ENCODE results near the gene SLC8A2. TPM values are rescaled to one million over a fixed set of nuclear protein-coding genes. Genes with fewer than 3 reads are reported as not detected.
"Not testable (repeated sequence)": the region's sequence is repeated elsewhere in the genome, so short reads cannot be mapped to it uniquely, and the experiment has no call there.

Gene SLC8A2
- total RNA-seq, 2 experiments from 2014 or later: not detected

DNA sequence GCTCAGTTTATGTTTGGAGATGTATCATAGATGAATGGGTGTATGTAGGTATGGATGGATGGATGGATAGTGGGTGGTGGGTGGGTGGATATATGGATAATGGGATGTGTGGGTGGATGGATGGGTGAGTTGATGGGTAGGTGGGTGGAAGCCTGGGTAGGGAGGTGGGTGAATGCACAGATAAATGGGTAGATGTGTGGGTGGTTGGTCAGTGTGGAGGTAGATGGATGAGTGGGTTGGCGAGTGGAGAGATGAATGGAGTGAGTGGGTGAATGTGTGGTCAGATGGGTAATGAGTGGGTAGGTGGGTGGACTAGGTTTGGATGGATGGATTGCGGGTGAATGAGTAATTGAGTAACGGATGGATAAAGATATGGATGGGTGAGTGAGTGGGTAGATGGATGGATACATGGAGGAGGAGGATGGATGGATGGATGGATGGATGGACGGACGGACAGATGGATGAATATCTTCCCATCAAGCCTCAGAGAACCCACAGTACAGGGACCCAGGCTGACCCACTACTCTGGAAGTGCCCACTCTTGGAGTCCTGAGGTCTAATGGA, 65.8 kb downstream of the SLC8A2 start:
- ChIA-PET CTCF (interaction anchor here (0.7 kb wide), 1 partner anchor 11 kb away, joined by 3 read pairs; no protein-coding TSS in a partner anchor), POLR2A (no interaction called here)

DNA sequence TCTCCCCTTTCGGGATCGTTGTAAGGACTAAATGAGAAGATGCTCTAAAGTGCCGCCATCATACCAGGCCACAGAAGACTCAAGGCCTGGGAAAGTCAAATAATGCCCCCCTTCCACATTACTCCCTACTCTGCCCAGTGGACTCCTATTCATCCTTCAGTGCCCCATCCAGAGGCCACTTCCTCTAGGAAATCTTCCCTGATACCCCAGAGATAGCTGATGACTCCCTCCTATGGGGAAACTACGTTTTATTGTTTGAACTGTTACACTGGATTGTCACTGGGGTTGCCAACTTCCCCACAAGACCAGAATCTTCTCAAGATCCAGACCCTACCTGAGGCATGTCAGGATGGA, 66.5 kb downstream of the SLC8A2 start:
- ChIA-PET POLR2A (no interaction called here), CTCF (interaction anchor here (0.7 kb wide), 1 partner anchor 12 kb away, joined by 3 read pairs; no protein-coding TSS in a partner anchor)

DNA sequence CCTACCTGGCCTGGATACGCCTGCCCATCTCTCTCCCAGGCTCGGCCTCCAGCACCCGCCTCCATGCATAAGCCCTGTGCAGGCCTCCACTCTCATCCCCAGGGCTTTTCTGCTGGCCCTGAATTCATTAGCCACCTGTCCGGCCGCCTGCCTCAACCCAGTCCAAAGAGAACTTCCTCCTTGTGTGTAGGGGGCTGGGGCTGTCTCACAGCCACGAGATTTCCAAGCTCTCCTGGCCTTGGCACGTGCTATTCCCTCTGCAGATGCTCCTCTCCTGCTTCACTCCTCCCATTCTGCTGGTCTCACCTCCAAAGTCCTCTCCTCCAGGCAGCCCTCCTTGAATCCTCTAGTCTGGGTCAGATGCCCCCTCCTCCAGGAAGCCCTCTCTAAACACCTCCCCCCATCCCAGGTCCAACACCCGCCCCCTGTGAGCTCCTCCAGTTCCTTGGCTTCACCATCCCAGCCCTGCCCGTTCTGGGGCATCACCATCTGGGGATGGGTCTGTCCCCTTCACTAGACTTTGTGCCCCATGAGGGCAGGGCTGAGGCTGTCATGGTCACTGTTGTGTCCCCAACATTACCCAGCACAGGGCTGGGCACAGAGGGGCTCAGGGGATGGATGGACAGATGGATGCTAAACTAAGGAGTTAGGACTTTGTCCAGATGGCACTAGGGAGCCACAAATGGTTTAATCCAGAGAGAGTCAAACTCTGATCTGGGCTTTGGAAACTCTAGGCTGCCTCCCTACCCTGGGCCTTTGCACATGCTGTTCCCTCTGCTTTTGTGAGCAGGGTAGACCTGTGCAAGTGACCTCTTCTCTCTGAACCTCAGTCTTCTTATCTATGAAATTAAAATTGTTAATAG, 67.1 kb downstream of the SLC8A2 start:
- ChIA-PET POLR2A (no interaction called here), CTCF (interaction anchor here (1.0 kb wide), 1 partner anchor 13 kb away, joined by 3 read pairs; no protein-coding TSS in a partner anchor)

DNA sequence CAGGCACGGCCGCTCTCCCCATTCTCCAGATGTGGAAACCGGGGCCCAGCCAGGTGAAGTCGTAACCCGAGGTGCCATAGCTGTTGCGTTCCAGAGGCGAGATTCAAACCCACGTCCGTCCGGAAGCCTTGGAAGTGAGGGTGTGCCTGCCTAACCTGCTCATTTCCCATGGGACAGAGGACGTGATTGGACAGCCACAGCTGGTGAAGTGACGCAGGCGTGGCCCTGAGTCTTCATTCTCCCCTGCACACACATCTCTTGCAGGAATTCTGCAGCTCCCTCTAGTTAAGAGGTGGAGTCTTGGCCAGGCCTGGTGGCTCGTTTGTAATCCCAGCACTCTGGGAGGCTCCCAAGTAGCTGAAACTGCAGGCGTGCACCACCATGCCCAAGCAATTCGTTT, 69.2 kb downstream of the SLC8A2 start:
- ChIA-PET POLR2A (no interaction called here), CTCF (interaction anchor here (0.5 to 0.6 kb wide), 2 partner anchors 26 to 1220 kb away, joined by 3 read pairs; no protein-coding TSS in a partner anchor)

DNA sequence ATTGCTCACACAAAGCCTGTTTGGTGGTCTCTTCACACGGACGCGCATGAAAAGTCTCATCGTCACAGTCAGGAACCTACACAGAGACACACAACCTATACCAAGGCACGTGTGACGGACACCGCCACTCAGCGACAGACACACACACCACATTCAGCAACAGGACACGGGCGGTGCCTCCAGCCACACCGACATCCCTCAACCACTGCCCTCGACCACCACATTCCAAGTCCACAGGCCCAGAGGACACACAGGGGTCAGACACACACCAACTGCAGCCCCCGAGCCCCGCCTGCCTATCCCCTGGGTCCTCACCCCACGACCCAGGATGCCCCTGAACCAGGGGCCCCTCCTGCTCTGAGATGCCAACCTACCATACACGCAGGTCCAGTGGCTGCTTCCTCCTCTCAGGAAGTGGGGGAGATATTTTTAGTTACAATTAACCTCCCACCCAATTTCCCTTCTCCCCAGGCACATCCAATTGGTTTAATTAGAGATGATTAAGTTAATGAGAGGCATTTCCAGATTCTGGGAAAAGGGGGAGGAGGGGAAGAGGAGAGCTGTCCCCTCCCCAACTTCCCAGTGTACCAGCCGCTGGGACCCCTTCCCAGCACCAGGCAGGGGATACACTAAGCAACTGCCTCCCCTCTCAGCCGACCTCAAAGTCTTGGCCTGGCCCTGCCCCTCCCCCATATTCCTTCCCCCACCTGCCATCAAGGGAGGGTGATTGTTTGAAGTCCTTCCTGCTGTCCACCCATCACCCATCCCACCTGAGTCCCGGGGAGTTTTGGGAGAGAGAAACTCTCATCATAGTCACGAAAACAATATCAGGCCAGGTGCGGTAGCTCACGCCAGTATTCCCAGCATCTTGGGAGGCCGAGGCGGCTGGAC, 72.7 kb downstream of the SLC8A2 start:
- ChIA-PET POLR2A (interaction anchor here (0.6 kb wide), 1 partner anchor 1206 kb away, joined by 4 read pairs; no protein-coding TSS in a partner anchor), CTCF (interaction anchor here (0.6 kb wide), 1 partner anchor 59 kb away, joined by 4 read pairs; no protein-coding TSS in a partner anchor)

DNA sequence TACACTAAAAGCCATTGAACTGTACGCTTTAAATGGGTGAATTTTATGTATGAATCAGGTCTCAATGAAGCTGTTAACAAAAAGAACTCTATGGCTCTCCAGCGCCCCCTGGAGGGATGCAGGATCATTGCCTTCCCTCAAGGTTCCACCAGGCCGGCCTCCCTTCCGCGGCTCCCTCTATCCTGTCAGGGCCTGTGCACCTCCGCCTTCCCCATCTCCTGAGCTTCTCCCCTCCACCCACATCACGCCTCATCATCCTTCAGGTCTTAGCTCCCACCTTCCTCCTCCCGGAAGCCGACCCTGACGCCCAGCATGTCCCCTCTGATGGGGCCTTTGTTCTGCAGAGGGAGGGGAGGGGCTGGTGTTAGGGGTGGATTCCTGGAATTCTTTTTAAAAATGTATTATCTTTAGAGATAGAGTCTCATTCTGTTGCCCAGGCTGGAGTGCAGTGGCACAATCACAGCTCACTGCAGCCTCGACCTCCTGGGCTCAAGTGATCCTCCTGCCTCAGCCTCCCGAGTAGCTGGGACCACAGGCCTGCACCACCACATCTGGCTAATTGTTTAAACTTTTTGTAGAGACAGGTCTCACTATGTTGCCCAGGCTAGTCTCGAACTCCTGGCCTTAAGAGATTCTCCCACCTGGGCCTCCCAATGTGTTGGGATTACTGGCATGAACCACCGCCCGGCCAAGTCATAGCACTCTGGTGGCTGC, 80.0 kb downstream of the SLC8A2 start:
- POLR2A ChIA-PET: no interaction called here
- CTCF ChIA-PET: interaction anchor here (0.5 to 3.7 kb wide), 21 partner anchors 10 to 346 kb away, joined by 3 to 15 read pairs (median 4); partner anchors contain the start of gene DHX34

DNA sequence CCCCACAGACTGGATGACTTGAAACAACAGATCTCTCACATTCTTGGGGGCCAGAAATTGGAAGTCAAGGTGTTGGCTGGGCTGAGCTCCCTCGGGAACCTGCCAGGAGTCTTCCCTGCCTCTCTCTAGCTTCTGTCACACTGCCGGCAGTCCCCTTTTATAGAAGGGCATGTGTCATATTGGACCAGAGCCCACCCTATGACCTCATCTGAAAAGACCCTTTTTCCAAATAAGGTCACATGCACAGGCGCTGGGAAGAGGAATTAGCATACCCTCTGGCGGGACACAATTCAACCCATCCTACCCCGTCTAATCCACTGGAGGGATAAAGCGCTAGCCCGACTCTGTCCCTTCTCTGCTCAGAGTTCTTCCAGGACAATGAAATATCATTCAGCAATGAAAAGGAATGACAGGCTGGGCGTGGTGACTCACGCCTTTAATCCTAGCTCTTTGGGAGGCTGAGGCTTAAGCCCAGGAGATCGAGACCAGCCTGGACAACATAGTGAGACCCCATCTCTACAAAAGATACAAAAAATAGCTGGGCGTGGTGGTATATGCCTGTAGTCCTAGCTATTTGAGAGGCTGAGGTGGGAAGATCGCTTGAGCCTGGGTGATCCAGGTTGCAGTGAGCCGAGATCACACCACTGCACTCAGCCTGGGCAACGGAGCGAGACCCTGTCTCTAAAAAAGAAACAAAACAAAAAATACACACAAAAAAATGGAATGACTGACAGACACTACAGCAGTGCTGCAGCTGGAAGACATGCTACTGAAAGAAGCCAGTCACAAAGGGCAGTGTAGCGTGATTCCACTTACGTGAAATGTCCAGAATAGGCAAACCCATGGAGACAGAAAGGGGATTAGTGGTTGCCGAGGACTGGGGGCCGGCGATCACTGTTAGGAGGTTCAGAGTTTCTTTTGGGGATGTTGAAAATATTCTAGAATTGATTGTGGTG, 80.9 kb downstream of the SLC8A2 start:
- CTCF ChIA-PET: interaction anchor here (0.6 to 3.7 kb wide), 16 partner anchors 13 to 241 kb away, joined by 3 to 15 read pairs (median 5); partner anchors contain the start of gene DHX34
- POLR2A ChIA-PET: no interaction called here

DNA sequence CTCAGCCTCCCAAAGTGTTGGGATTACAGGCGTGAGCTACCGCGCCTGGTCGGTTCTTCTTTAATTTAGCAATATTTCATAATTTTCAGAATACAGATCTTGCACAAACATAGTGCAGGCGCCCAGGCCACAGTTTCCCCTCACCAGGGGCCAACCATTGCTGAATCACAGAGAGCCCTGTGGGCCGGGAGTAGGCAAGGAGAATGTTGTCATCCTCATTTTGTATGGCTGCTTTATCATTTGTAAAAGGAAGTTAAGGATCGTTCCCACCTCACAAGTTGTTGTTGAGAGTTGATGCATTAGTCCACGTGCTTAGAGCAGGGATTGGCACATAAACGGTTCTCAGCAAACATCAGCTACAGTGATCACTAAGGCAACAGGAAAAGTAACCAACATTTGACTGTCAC, 82.5 kb downstream of the SLC8A2 start:
- CTCF ChIA-PET: interaction anchor here (1.4 to 3.7 kb wide), 2 partner anchors 47 to 90 kb away, joined by 3 to 12 read pairs; no protein-coding TSS in a partner anchor
- POLR2A ChIA-PET: interaction anchor here (0.7 kb wide), 1 partner anchor 116 kb away, joined by 3 read pairs; no protein-coding TSS in a partner anchor

DNA sequence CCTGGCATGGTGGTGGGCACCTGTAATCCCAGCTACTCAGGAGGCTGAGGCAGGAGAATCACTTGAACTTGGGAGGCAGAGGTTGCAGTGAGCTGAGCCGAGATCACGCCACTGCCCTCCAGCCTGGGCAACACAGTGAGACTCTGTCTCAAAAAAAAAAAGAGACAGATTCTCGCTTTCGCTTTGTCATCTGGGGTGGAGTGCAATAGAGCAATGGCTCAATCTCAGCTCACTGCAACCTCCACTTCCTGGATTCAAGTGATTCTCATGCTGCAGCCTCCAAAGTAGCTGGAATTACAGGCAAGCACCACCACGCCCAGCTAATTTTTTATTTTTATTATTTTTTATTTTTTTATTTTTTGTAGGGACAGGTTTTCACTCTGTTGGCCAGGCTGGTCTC, 83.0 kb downstream of the SLC8A2 start:
- POLR2A ChIA-PET: interaction anchor here (0.7 kb wide), 1 partner anchor 115 kb away, joined by 3 read pairs; no protein-coding TSS in a partner anchor
- CTCF ChIA-PET: interaction anchor here (1.4 kb wide), 1 partner anchor 48 kb away, joined by 3 read pairs; no protein-coding TSS in a partner anchor

DNA sequence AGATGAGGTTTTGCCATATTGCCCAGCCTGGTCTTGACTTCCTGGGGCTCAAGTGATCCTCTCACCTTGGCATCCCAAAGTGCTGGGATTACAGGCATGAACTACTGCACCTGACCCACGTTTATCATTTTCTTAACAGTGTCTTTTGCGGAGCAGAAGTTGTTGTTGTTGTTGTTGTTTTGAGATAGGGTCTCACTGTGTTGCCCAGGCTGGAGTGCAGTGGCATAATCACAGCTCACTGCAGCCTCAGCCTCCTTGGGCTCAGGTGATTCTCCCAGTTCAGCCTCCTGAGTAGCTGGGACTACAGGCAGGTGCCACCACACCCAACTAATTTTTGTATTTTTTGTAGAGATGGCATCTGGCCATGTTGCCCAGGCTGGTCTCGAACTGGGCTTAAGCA, 84.1 kb downstream of the SLC8A2 start:
- CTCF ChIA-PET, POLR2A ChIA-PET: not testable (repeated sequence)

DNA sequence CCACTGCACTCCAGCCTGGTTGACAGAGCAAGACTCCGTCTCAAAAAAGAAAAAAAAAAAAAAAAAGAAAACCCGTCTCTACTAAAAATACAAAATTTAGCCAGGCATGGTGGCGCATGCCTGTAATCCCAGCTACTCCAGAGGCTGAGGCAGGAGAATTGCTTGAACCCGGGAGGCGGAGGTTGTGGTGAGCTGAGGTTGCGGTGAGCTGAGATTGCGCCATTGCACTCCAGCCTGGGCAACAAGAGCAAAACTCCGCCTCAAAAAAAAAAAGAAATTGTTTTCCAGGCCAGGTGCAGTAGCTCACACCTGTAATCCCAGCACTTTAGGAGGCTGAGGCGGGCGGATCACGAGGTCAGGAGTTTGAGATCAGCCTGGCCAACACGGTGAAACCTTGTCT, 85.1 kb downstream of the SLC8A2 start:
- CTCF ChIA-PET: interaction anchor here (0.6 to 0.9 kb wide), 2 partner anchors 84 to 432 kb away, joined by 3 to 4 read pairs; no protein-coding TSS in a partner anchor

DNA sequence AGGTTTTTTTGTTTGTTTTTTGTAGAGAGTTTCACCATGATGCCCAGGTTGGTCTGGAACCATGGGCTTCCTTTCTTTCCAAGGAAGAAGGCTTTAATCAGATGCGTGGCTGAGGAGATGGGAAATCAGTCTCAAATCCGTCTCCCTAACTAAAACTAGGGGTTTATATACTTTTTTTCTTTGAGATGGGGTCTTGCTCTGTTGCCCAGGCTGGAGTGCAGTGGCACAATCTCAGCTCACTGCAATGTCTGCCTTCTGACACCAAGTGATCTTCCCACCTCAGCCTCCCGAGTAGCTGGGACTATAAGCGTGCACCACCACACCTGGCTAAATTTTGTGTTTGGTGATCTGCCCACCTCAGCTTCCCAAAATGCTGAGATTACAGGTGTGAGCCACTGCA, 87.2 kb downstream of the SLC8A2 start:
- CTCF ChIA-PET: interaction anchor here (0.7 kb wide), 1 partner anchor 1041 kb away, joined by 7 read pairs; no protein-coding TSS in a partner anchor
- POLR2A ChIA-PET: not testable (repeated sequence)

More for the DNA sequence above, 85.1 kb downstream of the SLC8A2 start:
- POLR2A ChIA-PET: not testable (repeated sequence)

DNA sequence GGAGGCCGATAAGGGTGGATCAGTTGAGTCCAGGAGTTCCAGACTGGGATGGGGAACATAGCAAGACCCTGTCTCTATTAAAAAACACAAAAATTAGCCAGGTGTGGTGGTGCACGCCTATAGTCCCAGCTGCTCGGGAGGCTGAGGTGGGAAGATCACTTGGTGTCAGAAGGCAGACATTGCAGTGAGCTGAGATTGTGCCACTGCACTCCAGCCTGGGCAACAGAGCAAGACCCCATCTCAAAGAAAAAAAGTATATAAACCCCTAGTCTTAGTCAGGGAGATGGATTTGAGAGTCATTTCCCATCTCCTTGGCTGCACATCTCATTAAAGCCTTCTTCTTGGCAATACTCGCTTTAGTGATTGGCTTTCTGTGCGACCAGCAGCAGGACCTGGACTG, 87.8 kb downstream of the SLC8A2 start:
- POLR2A ChIA-PET: not testable (repeated sequence)
- CTCF ChIA-PET: interaction anchor here (0.7 to 2.4 kb wide), 2 partner anchors 35 to 1042 kb away, joined by 7 read pairs; partner anchors contain the start of gene DHX34

DNA sequence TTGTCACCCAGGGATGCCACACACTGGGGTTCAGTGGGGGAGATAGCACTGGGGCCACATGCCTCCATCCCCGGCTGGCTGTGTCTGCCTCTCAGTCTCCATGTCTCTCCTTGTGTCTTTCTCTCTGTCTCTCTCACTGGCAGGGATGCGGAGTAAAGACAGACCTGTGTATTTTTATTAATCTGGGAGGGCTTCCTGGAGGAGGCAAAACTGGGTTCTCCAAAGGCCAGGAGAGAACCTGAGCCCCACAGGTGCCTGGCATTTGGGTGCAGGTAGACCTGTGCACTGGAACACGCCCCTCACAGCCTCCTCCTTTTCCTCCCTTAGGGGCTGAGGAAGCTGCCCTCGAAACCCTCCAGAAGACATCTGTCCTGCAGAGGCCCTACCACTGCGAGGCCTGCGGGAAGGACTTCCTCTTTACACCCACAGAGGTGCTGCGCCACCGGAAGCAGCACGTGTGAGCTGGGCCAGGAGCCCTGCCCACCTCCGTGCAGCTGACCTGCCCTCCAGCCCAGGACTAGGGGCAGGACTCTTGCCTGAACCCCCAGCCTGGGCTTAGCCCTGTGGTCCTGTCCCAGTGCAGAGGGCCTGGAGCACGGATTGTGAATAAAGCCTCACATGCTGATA, 89.9 kb downstream of the SLC8A2 start:
- ChIA-PET POLR2A (no interaction called here), CTCF (interaction anchor here (2.4 kb wide), 1 partner anchor 33 kb away, joined by 7 read pairs; the partner anchor contains the start of gene DHX34)

DNA sequence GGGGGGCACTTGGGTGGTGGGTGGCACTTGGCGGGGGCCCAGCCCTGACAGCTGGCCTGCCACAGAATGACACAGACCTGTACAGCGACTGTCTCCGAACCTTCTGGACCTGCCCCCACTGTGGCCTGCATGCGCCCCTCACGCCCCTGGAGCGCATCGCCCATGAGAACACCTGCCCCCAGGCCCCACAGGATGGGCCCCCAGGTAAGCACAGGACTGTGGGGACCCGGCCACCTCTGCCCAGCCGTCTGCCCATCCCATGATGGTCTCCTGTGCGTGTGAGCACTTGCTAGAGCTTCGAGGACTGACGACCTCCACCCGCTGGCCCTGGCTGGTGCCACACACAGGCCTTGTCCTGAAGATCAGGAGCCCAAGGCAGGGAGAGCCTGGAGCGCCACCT, 90.6 kb downstream of the SLC8A2 start:
- CTCF ChIA-PET: interaction anchor here (2.4 kb wide), 1 partner anchor 32 kb away, joined by 7 read pairs; the partner anchor contains the start of gene DHX34
- POLR2A ChIA-PET: no interaction called here

DNA sequence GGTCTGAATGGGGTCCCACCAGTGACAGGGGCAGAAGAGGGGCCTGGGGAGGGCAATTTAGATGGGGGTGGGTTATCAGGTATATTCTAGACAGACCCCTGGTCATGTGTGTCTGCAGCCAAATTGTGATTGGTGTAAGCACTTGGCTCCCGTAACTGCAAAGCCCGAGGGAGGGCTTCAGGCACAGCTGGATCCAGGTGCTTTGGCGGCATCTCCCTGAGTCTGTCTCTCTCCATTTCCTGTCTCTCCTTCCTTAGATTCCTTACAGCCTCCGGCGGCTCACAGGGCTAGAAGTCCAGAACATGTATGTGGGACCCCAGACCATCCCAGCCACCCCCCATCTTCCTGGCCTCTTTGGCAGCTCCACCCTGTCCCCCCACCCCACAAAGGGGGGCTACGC, 91.1 kb downstream of the SLC8A2 start:
- ChIA-PET POLR2A (no interaction called here), CTCF (no interaction called here)

DNA sequence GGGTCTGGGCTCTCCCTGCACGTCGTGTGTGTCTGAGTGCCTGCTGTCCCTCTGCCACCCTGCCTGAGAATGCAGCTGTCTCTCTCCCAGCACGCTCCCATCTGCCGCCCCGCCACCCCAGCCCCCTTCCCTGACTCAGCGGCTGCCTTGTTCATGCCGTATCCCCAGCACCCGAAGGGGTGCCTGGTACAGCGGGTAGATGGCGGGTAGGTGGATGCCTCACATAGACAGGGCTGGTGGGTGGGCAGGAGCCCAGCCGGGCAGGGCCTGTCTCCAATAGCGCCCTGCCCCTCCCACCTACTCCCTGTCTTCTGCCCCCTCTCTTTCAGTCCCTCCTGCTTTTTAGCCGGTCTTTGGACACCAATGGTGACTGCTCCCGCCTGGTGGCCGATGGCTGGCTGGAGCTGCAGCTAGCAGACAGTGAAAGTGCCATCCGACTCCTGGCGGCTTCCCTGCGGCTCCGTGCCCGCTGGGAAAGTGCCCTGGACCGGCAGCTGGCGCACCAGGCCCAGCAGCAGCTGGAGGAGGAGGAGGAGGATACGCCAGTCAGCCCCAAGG, 92.2 kb downstream of the SLC8A2 start:
- ChIA-PET CTCF (no interaction called here), POLR2A (no interaction called here)

All from activated CD8-positive, alpha-beta memory T cell treated with anti-CD3 and anti-CD28 coated beads for 36 hours (primary cell).